ENCODE measurements around the gene FAAH. TPM values are rescaled to one million over a fixed set of nuclear protein-coding genes. Genes with fewer than 3 reads are reported as not detected.

Gene FAAH
- total RNA-seq, 1 experiment from 2014 or later, result 12.6 TPM

DNA sequence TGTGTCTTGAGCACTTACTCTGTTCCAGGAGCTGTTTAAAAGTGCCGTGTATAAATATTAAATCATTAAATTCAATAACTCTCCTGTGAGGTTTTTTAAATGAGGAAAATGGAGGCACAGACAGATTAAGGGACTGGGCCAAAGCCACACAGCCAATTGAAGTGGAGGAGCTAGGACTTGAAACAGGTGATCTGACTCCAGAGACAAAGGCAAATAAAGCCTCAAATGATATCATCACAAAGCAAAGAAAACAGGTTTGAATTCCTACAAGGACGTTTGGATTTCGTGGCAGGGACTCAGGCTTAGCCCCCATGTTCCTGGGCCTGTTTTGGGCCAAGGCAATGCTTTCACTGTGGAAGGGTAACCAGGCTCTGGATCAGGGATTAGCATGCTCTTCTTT, 50.3 kb downstream of the FAAH start:
- Histone ChIP-seq H3K36me3 (replicated peaks; ENCODE audit: control insufficient read depth, insufficient read depth, low read length) (no peaks in the 10 kb centered on the region), H3K27me3 (ENCODE audit: control insufficient read depth, insufficient read depth, low read length) (peaks cover 34% of the 10 kb centered on the region), H3K4me3 (ENCODE audit: insufficient read depth, low read depth, low read length) (no peak overlapping the region)
- DNase-seq, result no peak

- no peak overlapping the region for H3K4me3 ChIP-seq (ENCODE audit: insufficient read depth, low read depth, low read length)
- DNase-seq, result no peak
- H3K36me3 ChIP-seq (replicated peaks; ENCODE audit: control insufficient read depth, insufficient read depth, low read length), result no peaks in the 10 kb centered on the region
- peaks cover 48% of the 10 kb centered on the region for H3K27me3 ChIP-seq (ENCODE audit: control insufficient read depth, insufficient read depth, low read length)
Observed at GRCh38 chr1:46445773-46446256, 51.7 kb downstream of the FAAH start.

- Histone ChIP-seq H3K4me3 (ENCODE audit: insufficient read depth, low read depth, low read length) (no peak overlapping the region), H3K27me3 (ENCODE audit: control insufficient read depth, insufficient read depth, low read length) (peaks cover 58% of the 10 kb centered on the region), H3K36me3 (replicated peaks; ENCODE audit: control insufficient read depth, insufficient read depth, low read length) (no peaks in the 10 kb centered on the region)
- DNase-seq, result peak; percentile 88
Observed at GRCh38 chr1:46446646-46447498, 52.8 kb downstream of the FAAH start.

DNA sequence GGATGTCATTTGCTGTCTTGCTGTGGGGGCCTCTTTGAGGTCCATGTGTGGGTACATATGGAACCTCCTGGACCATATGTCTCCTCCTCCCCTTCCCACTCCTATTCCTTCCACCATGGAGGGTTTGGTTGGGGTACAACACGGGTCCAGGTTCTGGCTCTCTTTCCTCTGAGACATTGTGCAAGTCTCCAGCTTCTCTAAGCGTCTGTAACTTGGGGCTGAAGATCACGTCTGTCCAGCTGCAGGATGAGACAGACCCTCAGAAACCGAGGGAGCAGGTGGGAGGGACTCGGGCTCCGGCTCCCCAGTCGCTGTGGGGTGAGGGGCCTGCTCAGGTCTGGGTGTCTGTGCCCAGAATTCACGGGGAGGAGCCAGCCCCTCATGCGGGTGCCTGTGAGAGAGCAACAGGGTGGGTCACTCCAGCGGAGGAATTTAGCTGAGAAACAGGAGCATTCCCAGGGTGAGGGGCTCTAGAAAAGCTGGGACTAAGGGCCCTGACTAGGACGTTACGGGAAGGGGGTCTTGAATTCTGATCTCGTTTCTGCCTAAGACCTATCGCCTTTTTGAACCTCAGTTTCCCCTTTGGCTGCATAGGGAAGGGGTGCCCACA, 53.5 kb downstream of the FAAH start:
- H3K4me3 ChIP-seq (ENCODE audit: insufficient read depth, low read depth, low read length), result peak overlapping the region; percentile 1
- H3K27me3 ChIP-seq (ENCODE audit: control insufficient read depth, insufficient read depth, low read length), result peaks cover 65% of the 10 kb centered on the region
- H3K36me3 ChIP-seq (replicated peaks; ENCODE audit: control insufficient read depth, insufficient read depth, low read length), result no peaks in the 10 kb centered on the region
- DNase-seq, result peak; percentile 76

GRCh38 chr1:46448109-46448911, 54.2 kb downstream of the FAAH start:
- peak; percentile 93 for DNase-seq
- Histone ChIP-seq H3K36me3 (replicated peaks; ENCODE audit: control insufficient read depth, insufficient read depth, low read length) (no peaks in the 10 kb centered on the region), H3K4me3 (ENCODE audit: insufficient read depth, low read depth, low read length) (peak overlapping the region; percentile 56), H3K27me3 (ENCODE audit: control insufficient read depth, insufficient read depth, low read length) (peaks cover 70% of the 10 kb centered on the region)

DNA sequence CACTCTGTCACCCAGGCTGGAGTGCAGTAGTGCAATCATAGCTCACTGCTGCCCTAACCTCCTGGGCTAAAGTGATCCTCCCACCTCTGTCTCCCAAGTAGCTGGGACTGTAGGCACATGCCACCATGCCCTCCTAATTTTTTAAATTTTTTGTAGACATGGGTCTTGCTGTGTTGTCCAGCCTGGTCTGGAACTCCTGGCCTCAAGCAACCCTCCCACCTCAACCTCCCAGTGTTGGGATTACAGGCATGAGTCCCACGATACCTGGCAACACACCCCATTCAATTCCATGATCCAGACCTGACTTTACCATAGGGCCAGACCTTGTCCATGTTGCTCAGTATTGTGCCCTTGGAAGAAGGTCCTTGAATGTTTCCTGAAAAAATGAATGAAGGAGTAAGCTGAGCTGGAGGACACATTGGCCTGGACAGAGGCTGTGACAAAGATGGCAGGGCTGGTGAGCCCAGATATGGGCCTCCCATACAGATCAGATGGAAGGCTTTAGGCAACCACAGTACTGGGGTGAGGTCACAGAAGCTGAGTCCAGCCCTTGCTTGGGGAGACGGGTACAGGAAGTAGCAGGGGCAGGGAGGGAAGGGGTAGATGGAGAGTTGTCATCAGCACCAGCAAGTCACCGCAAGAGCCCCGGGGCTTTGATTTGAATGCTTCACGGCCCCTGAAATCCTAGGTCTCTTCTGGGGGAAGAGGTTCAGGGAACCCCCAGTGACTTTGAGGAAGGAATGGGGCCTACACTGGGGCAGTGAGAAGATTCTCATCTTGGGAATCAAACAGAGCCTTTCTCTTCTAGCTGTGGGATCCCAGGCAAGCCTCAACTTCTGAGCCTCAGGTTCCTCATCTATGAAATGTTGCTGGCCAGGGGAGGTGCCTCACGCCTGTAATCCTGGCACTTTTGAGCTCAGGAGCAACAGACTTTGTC, 55.4 kb downstream of the FAAH start:
- DNase-seq, result no peak
- Histone ChIP-seq H3K27me3 (ENCODE audit: control insufficient read depth, insufficient read depth, low read length) (peaks cover 82% of the 10 kb centered on the region), H3K36me3 (replicated peaks; ENCODE audit: control insufficient read depth, insufficient read depth, low read length) (no peaks in the 10 kb centered on the region), H3K4me3 (ENCODE audit: insufficient read depth, low read depth, low read length) (no peak overlapping the region)

GRCh38 chr1:46450160-46450517, 56.0 kb downstream of the FAAH start:
- Histone ChIP-seq H3K27me3 (ENCODE audit: control insufficient read depth, insufficient read depth, low read length) (peaks cover 86% of the 10 kb centered on the region), H3K4me3 (ENCODE audit: insufficient read depth, low read depth, low read length) (no peak overlapping the region), H3K36me3 (replicated peaks; ENCODE audit: control insufficient read depth, insufficient read depth, low read length) (no peaks in the 10 kb centered on the region)
- no peak for DNase-seq

DNA sequence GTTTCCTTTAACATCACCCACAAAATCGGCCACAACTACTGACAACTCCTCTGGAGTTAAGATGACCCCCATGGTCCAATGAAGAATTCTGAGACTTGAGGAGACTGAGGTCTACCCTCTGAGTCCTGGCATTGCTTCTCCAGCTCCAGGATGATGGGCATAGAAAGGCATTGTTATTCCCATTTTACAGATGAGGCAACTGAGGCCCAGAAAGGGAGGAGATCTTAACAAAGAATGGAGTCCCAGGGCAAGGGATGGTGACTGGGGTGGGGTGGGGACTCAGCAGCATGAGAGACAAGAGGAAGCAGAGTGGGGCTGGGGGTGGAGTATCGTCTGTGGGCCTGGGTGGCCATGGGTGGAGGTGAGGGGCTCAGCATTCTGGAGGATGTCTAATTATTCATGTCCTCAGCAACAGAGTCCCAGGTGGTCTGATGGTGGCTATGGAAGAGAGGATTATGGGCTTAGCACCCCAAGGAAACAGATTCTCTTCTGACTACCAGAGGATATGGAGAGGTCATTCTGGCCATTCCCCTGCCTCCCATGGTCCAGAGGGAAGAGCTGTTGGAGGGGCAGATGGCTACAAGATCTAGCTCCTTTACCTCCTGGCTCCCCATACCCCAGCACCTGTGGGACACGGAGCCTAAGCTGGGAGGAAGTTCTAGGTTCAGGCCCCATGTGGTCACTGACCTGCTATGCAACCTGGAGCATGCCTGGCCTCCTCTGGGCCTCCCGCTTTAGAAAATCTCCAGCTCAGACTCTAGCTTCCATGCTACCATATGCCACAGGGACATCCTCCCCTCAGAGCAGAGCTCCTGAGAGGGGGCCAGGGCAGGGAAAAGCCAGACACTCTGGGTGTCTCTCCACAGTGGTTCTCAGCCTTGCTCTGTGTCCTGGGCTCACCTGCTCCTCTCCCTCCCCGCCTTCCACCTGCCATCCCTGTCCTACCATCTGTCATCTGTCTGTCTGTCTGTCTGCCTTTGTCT, 58.1 kb downstream of the FAAH start:
- DNase-seq, result no peak

DNA sequence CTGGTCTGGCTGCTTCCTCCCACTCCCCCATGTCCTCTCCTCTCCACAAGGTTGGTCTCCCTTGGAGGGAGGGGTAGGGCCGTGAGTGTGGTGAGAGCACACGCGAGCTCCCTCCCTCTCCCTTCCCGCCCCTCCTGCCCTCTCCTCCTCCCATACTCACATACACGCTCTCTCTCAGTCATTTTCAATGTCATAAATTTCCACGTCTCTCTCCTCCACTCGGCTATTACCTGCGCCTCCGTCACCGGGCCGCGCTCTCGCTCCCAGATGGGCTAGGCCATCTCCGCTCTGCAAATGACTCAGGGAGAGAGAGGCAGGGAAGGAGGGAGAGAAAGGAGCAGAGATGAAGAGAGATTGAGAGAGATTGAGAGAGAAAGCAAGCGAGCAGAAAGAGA, 58.8 kb downstream of the FAAH start:
- peak; percentile 71 for DNase-seq
- Histone ChIP-seq H3K36me3 (replicated peaks; ENCODE audit: control insufficient read depth, insufficient read depth, low read length) (no peaks in the 10 kb centered on the region), H3K4me3 (ENCODE audit: insufficient read depth, low read depth, low read length) (no peak overlapping the region), H3K27me3 (ENCODE audit: control insufficient read depth, insufficient read depth, low read length) (peaks cover 75% of the 10 kb centered on the region)

More for the DNA sequence above, 58.1 kb downstream of the FAAH start:
- H3K36me3 ChIP-seq (replicated peaks; ENCODE audit: control insufficient read depth, insufficient read depth, low read length), result no peaks in the 10 kb centered on the region
- peaks cover 78% of the 10 kb centered on the region for H3K27me3 ChIP-seq (ENCODE audit: control insufficient read depth, insufficient read depth, low read length)
- no peak overlapping the region for H3K4me3 ChIP-seq (ENCODE audit: insufficient read depth, low read depth, low read length)

GRCh38 chr1:46453449-46453848, 59.3 kb downstream of the FAAH start:
- peaks cover 76% of the 10 kb centered on the region for H3K27me3 ChIP-seq (ENCODE audit: control insufficient read depth, insufficient read depth, low read length)
- H3K36me3 ChIP-seq (replicated peaks; ENCODE audit: control insufficient read depth, insufficient read depth, low read length), result no peaks in the 10 kb centered on the region
- DNase-seq, result no peak
- H3K4me3 ChIP-seq (ENCODE audit: insufficient read depth, low read depth, low read length), result no peak overlapping the region

- Histone ChIP-seq H3K4me3 (ENCODE audit: insufficient read depth, low read depth, low read length) (no peak overlapping the region), H3K36me3 (replicated peaks; ENCODE audit: control insufficient read depth, insufficient read depth, low read length) (no peaks in the 10 kb centered on the region), H3K27me3 (ENCODE audit: control insufficient read depth, insufficient read depth, low read length) (peaks cover 64% of the 10 kb centered on the region)
- DNase-seq, result no peak
Observed at GRCh38 chr1:46455951-46456350, 61.8 kb downstream of the FAAH start.

- Histone ChIP-seq H3K4me3 (ENCODE audit: insufficient read depth, low read depth, low read length) (no peak overlapping the region), H3K36me3 (replicated peaks; ENCODE audit: control insufficient read depth, insufficient read depth, low read length) (no peaks in the 10 kb centered on the region), H3K27me3 (ENCODE audit: control insufficient read depth, insufficient read depth, low read length) (peaks cover 59% of the 10 kb centered on the region)
- no peak for DNase-seq
Observed at GRCh38 chr1:46456411-46456963, 62.4 kb downstream of the FAAH start.

DNA sequence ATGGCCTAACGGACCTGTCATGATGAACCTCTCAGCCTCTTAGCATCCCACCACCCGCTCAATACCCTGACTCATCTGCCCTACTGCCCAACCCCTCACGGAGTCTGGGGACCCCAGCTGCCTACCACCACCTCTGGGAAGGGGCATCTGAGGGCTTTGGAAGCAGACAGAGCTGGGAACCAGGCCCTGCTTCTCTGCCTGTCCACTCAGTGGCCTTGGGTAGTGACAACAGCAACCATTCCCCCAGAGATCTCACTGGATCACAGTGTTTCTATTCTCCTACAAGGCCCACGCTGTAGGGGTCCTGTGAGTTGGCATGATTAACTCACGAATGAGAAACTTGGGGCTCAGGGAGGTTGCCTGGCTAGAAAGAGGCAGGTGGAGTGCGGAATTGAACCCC, 63.1 kb downstream of the FAAH start:
- no peak for DNase-seq
- peaks cover 52% of the 10 kb centered on the region for H3K27me3 ChIP-seq (ENCODE audit: control insufficient read depth, insufficient read depth, low read length)
- H3K36me3 ChIP-seq (replicated peaks; ENCODE audit: control insufficient read depth, insufficient read depth, low read length), result no peaks in the 10 kb centered on the region
- H3K4me3 ChIP-seq (ENCODE audit: insufficient read depth, low read depth, low read length), result no peak overlapping the region
